Measurements from ENCODE around the gene CDRT4. TPM values are rescaled to one million over a fixed set of nuclear protein-coding genes. Genes with fewer than 3 reads are reported as not detected.

The CDRT4 gene
- total and polyA plus RNA-seq, 7 experiments from 2014 or later: 0.45 to 11.6 (median 3.9) TPM

DNA sequence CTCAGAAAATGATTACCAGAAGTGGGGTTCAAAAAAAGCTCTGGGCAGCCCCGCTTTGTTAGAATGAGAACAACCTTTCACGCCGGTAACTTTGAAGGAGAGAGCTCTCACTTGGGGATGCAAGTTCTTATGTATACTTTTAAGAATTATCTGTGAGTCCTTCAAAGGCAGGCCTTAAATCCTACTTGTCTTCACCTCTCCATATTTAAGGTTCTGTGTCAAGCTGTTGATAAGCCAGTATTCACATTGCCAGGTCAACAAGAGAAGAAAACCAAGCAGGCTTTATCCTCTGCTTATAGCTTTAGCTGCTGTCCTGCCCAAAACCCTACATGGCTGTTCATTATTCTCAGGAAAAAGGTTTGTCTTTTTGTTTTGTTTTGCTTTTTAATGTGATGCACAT is 42.9 kb downstream of the CDRT4 start:
- no peak overlapping the region for H3K4me3 Mint-ChIP-seq
- no peak overlapping the region for H3K27ac Mint-ChIP-seq
- Histone ChIP-seq H3K4me1 (ENCODE audit: control insufficient read depth in 2 of 2, insufficient read depth in 2 of 2, low read length in 2 of 2) (no peaks in the 10 kb centered on the region), H3K4me3 (ENCODE audit: low read length) (no peak overlapping the region), H3K9me3 (ENCODE audit: control insufficient read depth in 2 of 3, low read length in 3 of 3) (no peaks in the 10 kb centered on the region), H3K27me3 (ENCODE audit: control insufficient read depth in 2 of 2, insufficient read depth in 2 of 2, low read length in 2 of 2) (no peaks in the 10 kb centered on the region), H3K36me3 (ENCODE audit: control insufficient read depth in 2 of 3, insufficient read depth in 3 of 3, low read length in 3 of 3) (no peaks in the 10 kb centered on the region), H3K27ac (ENCODE audit: low read depth, low read length) (no peak overlapping the region)
- DNase-seq (no peak), ATAC-seq (no peak)
- POLR2A ChIA-PET: no interaction called here
- peaks cover 0 to 10% (median 4%) of the 10 kb centered on the region in 5 donors for H3K36me3 Mint-ChIP-seq
- CTCF ChIA-PET: no interaction called here
- H3K4me1 Mint-ChIP-seq: no peaks in the 10 kb centered on the region
- peaks cover 0 to 5% (median 3%) of the 10 kb centered on the region in 11 donors for H3K9me3 Mint-ChIP-seq
- no peaks in the 10 kb centered on the region for H3K27me3 Mint-ChIP-seq
- intact Hi-C loops (cut with micrococcal nuclease): no loop called here

DNA sequence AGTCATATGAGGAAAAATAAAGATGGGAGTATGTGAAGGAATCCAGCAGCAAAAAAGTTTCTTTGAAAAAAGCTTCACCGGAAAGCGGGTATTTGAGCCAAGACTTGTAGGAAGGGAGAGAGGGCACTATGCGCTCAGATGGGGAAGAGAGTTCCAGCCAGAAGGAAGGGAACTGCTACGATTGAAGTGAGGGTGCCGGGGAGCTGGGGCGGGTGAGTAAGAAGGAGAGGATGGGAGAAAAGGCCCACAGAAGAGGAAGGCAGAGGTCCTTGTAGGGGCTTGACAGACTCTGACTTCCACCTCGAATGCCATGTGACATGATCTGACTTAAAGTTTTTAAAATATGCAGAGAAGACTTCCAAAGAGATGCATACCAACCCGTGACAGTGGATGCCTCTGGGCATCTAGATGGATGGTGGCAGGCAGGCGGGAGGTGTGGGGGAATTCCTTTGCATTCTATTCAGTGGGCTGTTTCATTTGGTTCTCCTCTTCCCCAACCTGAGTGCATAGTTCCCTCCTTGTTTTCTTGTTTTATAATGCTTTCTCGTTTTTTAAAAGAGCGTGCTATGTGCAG is 44.9 kb downstream of the CDRT4 start:
- Mint-ChIP-seq H3K27me3 (no peaks in the 10 kb centered on the region), H3K36me3 (peaks cover 0 to 6% (median 0%) of the 10 kb centered on the region in 5 donors), H3K4me1 (no peaks in the 10 kb centered on the region), H3K9me3 (peaks cover 0 to 5% (median 0%) of the 10 kb centered on the region in 11 donors), H3K4me3 (no peak overlapping the region), H3K27ac (no peak overlapping the region)
- Histone ChIP-seq H3K36me3 (ENCODE audit: control insufficient read depth in 2 of 3, insufficient read depth in 3 of 3, low read length in 3 of 3) (no peaks in the 10 kb centered on the region), H3K27me3 (ENCODE audit: control insufficient read depth in 2 of 2, insufficient read depth in 2 of 2, low read length in 2 of 2) (no peaks in the 10 kb centered on the region), H3K27ac (ENCODE audit: low read depth, low read length) (no peak overlapping the region), H3K4me1 (ENCODE audit: control insufficient read depth in 2 of 2, insufficient read depth in 2 of 2, low read length in 2 of 2) (no peaks in the 10 kb centered on the region), H3K9me3 (ENCODE audit: control insufficient read depth in 2 of 3, low read length in 3 of 3) (no peaks in the 10 kb centered on the region), H3K4me3 (ENCODE audit: low read length) (no peak overlapping the region)
- intact Hi-C loops (cut with micrococcal nuclease): no loop called here
- ChIA-PET POLR2A (no interaction called here), CTCF (no interaction called here)
- DNase-seq: no peak
- no peak for ATAC-seq

DNA sequence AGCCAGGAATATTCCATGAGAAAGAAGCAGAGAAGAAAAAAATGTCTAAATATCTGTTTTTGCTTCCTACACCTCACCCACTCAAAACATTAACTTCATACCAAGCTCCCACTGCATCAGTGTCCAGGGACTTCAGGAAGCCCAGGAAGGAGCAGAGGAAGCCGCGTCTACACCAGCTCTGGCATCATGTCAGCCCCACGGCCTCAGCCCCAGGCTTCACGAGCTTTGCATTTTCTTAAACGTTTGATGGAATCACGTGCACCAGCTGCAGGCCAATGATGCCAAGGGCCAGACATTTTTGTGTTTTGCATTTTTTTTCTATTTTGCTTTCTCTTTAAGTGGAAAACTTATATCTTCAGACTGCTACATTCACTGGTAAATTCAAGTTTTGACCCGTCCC is 48.6 kb downstream of the CDRT4 start:
- DNase-seq (no peak), ATAC-seq (no peak)
- Mint-ChIP-seq H3K4me1 (no peaks in the 10 kb centered on the region), H3K4me3 (no peak overlapping the region), H3K9me3 (no peaks in the 10 kb centered on the region), H3K27me3 (no peaks in the 10 kb centered on the region), H3K27ac (no peak overlapping the region), H3K36me3 (no peaks in the 10 kb centered on the region)
- Histone ChIP-seq H3K4me3 (ENCODE audit: low read length) (no peak overlapping the region), H3K9me3 (ENCODE audit: control insufficient read depth in 2 of 3, low read length in 3 of 3) (no peaks in the 10 kb centered on the region), H3K27ac (ENCODE audit: low read depth, low read length) (no peak overlapping the region), H3K4me1 (ENCODE audit: control insufficient read depth in 2 of 2, insufficient read depth in 2 of 2, low read length in 2 of 2) (no peaks in the 10 kb centered on the region), H3K36me3 (ENCODE audit: control insufficient read depth in 2 of 3, insufficient read depth in 3 of 3, low read length in 3 of 3) (no peaks in the 10 kb centered on the region), H3K27me3 (ENCODE audit: control insufficient read depth in 2 of 2, insufficient read depth in 2 of 2, low read length in 2 of 2) (no peaks in the 10 kb centered on the region)
- CTCF ChIA-PET: no interaction called here
- intact Hi-C loops (cut with micrococcal nuclease): no loop called here
- POLR2A ChIA-PET: no interaction called here

DNA sequence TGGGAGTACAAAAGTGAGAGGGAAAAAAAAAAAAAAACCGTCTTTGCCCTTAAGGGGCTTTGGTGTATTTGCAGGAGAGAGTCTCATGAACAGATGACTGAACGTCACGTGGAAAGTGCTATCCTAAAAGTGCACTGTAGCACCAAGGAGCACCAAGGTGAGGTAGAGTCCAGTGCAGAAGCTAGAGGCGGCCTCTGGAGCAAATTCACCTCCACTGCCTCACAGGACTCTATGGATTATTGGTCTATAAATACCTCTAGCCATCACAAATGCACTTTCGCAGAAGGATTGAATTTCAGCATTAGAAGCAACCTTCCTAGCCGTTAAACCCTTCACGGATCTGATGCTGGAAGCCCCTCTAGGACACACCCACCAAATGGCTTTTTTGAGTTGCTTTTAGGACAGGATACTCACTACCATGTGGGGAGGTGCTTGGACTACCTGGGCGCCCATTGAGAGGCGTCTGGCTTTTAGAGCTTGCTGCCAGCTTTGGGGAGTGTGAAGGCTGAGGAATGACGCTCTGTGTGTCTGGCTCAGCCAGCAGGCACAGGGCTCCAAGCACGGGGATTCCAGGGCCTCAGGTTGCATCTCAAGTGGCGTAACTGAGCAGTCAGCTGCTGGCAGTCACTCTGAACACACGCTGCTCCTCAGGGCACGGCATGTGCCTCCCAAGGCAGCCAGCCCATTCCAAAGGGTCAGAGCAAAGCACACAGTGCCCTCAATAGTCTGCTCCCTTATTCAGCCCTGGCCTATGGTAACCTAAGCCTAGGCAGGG is 52.7 kb downstream of the CDRT4 start:
- DNase-seq (no peak), ATAC-seq (no peak)
- Histone ChIP-seq H3K9me3 (ENCODE audit: control insufficient read depth in 2 of 3, low read length in 3 of 3) (no peaks in the 10 kb centered on the region), H3K27me3 (ENCODE audit: control insufficient read depth in 2 of 2, insufficient read depth in 2 of 2, low read length in 2 of 2) (no peaks in the 10 kb centered on the region), H3K27ac (ENCODE audit: low read depth, low read length) (no peak overlapping the region), H3K4me3 (ENCODE audit: low read length) (no peak overlapping the region), H3K36me3 (ENCODE audit: control insufficient read depth in 2 of 3, insufficient read depth in 3 of 3, low read length in 3 of 3) (no peaks in the 10 kb centered on the region), H3K4me1 (ENCODE audit: control insufficient read depth in 2 of 2, insufficient read depth in 2 of 2, low read length in 2 of 2) (no peaks in the 10 kb centered on the region)
- Mint-ChIP-seq H3K27ac (no peak overlapping the region), H3K9me3 (no peaks in the 10 kb centered on the region), H3K4me1 (peaks cover 0 to 4% (median 0%) of the 10 kb centered on the region in 7 donors), H3K36me3 (no peaks in the 10 kb centered on the region), H3K27me3 (no peaks in the 10 kb centered on the region), H3K4me3 (no peak overlapping the region)
- POLR2A ChIA-PET: no interaction called here
- intact Hi-C loops (cut with micrococcal nuclease): no loop called here
- CTCF ChIA-PET: no interaction called here

DNA sequence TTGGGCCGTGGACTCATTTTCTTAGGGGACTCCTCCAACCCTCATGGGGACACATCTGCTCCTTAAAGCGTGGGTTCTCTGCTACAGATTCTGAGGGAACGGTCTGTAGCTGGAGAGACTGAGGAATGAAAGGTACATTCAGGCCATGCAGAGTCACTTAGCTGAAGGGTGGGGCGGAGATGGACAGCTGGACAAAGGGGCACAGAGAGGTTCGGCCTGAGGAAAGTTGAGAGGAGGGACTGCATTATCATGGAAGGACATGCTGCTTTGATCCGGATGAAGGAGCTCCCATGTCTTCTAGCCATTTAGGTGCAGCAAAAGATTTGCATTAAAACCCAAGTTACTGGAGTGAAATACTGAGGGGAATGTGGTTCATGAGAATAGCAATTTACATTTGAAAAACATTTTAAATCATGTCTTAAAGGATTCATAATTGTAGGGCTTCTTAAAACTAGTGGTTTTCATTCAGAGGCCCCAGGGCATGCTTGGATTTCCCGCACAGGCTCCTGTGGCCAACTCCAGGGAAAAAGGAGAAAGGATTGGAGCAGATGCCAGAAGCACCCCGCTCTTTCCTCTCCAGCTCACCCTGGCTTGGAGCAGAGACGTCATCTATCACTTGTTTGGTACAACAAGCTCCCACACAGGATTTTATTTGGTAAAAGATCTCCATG is 54.2 kb downstream of the CDRT4 start:
- no peak overlapping the region for H3K27ac ChIP-seq (ENCODE audit: low read depth, low read length)
- POLR2A ChIA-PET: no interaction called here
- no peaks in the 10 kb centered on the region for H3K4me1 ChIP-seq (ENCODE audit: control insufficient read depth in 2 of 2, insufficient read depth in 2 of 2, low read length in 2 of 2)
- Mint-ChIP-seq H3K9me3 (peaks cover 0 to 1% (median 0%) of the 10 kb centered on the region in 11 donors), H3K36me3 (no peaks in the 10 kb centered on the region), H3K4me3 (no peak overlapping the region), H3K4me1 (peaks cover 0 to 4% (median 0%) of the 10 kb centered on the region in 7 donors), H3K27me3 (no peaks in the 10 kb centered on the region), H3K27ac (no peak overlapping the region)
- ATAC-seq (no peak), DNase-seq (no peak)
- CTCF ChIA-PET: no interaction called here
- H3K27me3 ChIP-seq (ENCODE audit: control insufficient read depth in 2 of 2, insufficient read depth in 2 of 2, low read length in 2 of 2): no peaks in the 10 kb centered on the region
- H3K4me3 ChIP-seq (ENCODE audit: low read length): no peak overlapping the region
- H3K36me3 ChIP-seq (ENCODE audit: control insufficient read depth in 2 of 3, insufficient read depth in 3 of 3, low read length in 3 of 3): no peaks in the 10 kb centered on the region
- intact Hi-C loops (cut with micrococcal nuclease): no loop called here
- no peaks in the 10 kb centered on the region for H3K9me3 ChIP-seq (ENCODE audit: control insufficient read depth in 2 of 3, low read length in 3 of 3)

DNA sequence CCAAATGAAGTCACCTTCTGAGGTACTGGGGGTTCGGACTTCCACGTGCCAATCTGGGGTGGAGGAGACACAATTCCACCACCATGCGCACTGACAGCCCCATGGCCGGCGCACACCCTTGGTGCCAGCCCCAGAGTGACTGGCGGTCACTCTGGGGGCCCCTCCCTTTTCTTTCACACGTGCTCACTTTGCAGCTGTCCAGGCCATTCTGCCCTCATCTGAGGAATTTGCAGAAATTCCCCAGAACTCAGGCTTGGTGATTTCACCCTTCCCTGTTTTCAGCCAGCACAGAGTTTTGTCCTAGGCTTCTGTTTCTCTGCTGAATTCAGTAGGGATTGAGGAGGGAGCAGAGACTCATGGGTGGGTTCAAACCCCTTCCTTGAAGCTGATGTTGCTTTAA is 54.8 kb downstream of the CDRT4 start:
- Mint-ChIP-seq H3K4me3 (no peak overlapping the region), H3K4me1 (peaks cover 0 to 4% (median 0%) of the 10 kb centered on the region in 7 donors), H3K27ac (no peak overlapping the region), H3K27me3 (no peaks in the 10 kb centered on the region), H3K9me3 (peaks cover 0 to 1% (median 0%) of the 10 kb centered on the region in 11 donors), H3K36me3 (no peaks in the 10 kb centered on the region)
- Histone ChIP-seq H3K27me3 (ENCODE audit: control insufficient read depth in 2 of 2, insufficient read depth in 2 of 2, low read length in 2 of 2) (no peaks in the 10 kb centered on the region), H3K4me1 (ENCODE audit: control insufficient read depth in 2 of 2, insufficient read depth in 2 of 2, low read length in 2 of 2) (no peaks in the 10 kb centered on the region), H3K36me3 (ENCODE audit: control insufficient read depth in 2 of 3, insufficient read depth in 3 of 3, low read length in 3 of 3) (no peaks in the 10 kb centered on the region), H3K27ac (ENCODE audit: low read depth, low read length) (no peak overlapping the region), H3K9me3 (ENCODE audit: control insufficient read depth in 2 of 3, low read length in 3 of 3) (no peaks in the 10 kb centered on the region), H3K4me3 (ENCODE audit: low read length) (no peak overlapping the region)
- CTCF ChIA-PET: no interaction called here
- intact Hi-C loops (cut with micrococcal nuclease): no loop called here
- ATAC-seq: no peak
- DNase-seq: no peak
- POLR2A ChIA-PET: no interaction called here

Data from naive thymus-derived CD4-positive, alpha-beta T cell (primary cell).